ENCODE results near the gene TRPT1.

- no peak for TF ChIP-seq EZH2phosphoT487 (IDR thresholded peaks at IDR 0.05; ENCODE audit: borderline replicate concordance, low read length)
- TF ChIP-seq, protein P1, sequence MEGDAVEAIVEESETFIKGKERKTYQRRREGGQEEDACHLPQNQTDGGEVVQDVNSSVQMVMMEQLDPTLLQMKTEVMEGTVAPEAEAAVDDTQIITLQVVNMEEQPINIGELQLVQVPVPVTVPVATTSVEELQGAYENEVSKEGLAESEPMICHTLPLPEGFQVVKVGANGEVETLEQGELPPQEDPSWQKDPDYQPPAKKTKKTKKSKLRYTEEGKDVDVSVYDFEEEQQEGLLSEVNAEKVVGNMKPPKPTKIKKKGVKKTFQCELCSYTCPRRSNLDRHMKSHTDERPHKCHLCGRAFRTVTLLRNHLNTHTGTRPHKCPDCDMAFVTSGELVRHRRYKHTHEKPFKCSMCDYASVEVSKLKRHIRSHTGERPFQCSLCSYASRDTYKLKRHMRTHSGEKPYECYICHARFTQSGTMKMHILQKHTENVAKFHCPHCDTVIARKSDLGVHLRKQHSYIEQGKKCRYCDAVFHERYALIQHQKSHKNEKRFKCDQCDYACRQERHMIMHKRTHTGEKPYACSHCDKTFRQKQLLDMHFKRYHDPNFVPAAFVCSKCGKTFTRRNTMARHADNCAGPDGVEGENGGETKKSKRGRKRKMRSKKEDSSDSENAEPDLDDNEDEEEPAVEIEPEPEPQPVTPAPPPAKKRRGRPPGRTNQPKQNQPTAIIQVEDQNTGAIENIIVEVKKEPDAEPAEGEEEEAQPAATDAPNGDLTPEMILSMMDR (IDR thresholded peaks at IDR 0.05; ENCODE audit: low read depth, low read length, poor library complexity, severe bottlenecking), result no peak
Observed at GRCh38 chr11:64249563-64250414, 23.8 kb upstream of the TRPT1 start.
